Measurements from ENCODE around the gene SLC12A9.

Gene SLC12A9

GRCh38 chr7:100859856-100860255 is 7.3 kb downstream of the SLC12A9 start:
- TF ChIP-seq TCF12 (IDR thresholded peaks at IDR 0.05; ENCODE audit: low read depth), result no peak
- no peak for TF ChIP-seq USF1 (IDR thresholded peaks at IDR 0.05)
- no peak for TF ChIP-seq RAD21 (IDR thresholded peaks at IDR 0.05; ENCODE audit: low read depth)
- TF ChIP-seq TAF1 (IDR thresholded peaks at IDR 0.05; ENCODE audit: low read depth), result no peak
- TF ChIP-seq TEAD4 (IDR thresholded peaks at IDR 0.05), result no peak

- TF ChIP-seq MAX (IDR thresholded peaks at IDR 0.05) (no peak), EP300 (IDR thresholded peaks at IDR 0.05; ENCODE audit: borderline replicate concordance) (no peak), ZBTB7A (IDR thresholded peaks at IDR 0.05; ENCODE audit: low read depth) (no peak), TEAD4 (IDR thresholded peaks at IDR 0.05) (no peak)
Observed at GRCh38 chr7:100860702-100861615, 8.4 kb downstream of the SLC12A9 start.

GRCh38 chr7:100861616-100861985 is 9.1 kb downstream of the SLC12A9 start:
- TF ChIP-seq TEAD4 (IDR thresholded peaks at IDR 0.05), result no peak
- no peak for TF ChIP-seq RAD21 (IDR thresholded peaks at IDR 0.05; ENCODE audit: low read depth)
- TF ChIP-seq EP300 (IDR thresholded peaks at IDR 0.05; ENCODE audit: borderline replicate concordance), result no peak
- no peak for TF ChIP-seq YY1 (IDR thresholded peaks at IDR 0.05; ENCODE audit: low read depth)
- no peak for TF ChIP-seq CEBPB (IDR thresholded peaks at IDR 0.05)
- TF ChIP-seq ZBTB7A (IDR thresholded peaks at IDR 0.05; ENCODE audit: low read depth), result no peak
- TF ChIP-seq MAX (IDR thresholded peaks at IDR 0.05), result no peak
- no peak for TF ChIP-seq TAF1 (IDR thresholded peaks at IDR 0.05; ENCODE audit: low read depth)
- TF ChIP-seq TCF12 (IDR thresholded peaks at IDR 0.05; ENCODE audit: low read depth), result no peak
- no peak for TF ChIP-seq EGR1 (IDR thresholded peaks at IDR 0.05)

- TF ChIP-seq USF1 (IDR thresholded peaks at IDR 0.05) (no peak), TEAD4 (IDR thresholded peaks at IDR 0.05) (no peak), ZBTB7A (IDR thresholded peaks at IDR 0.05; ENCODE audit: low read depth) (no peak), MAX (IDR thresholded peaks at IDR 0.05) (no peak), RAD21 (IDR thresholded peaks at IDR 0.05; ENCODE audit: low read depth) (no peak), EP300 (IDR thresholded peaks at IDR 0.05; ENCODE audit: borderline replicate concordance) (no peak), CEBPB (IDR thresholded peaks at IDR 0.05) (no peak), TAF1 (IDR thresholded peaks at IDR 0.05; ENCODE audit: low read depth) (no peak), CREB1 (IDR thresholded peaks at IDR 0.05; ENCODE audit: low read depth) (no peak), REST (IDR thresholded peaks at IDR 0.05; ENCODE audit: low read depth) (no peak), FOXM1 (IDR thresholded peaks at IDR 0.05; ENCODE audit: borderline replicate concordance, low read depth) (no peak), TCF12 (IDR thresholded peaks at IDR 0.05; ENCODE audit: low read depth) (no peak), YY1 (IDR thresholded peaks at IDR 0.05; ENCODE audit: low read depth) (no peak), EGR1 (IDR thresholded peaks at IDR 0.05) (no peak)
Observed at GRCh38 chr7:100863406-100863950, 11.0 kb downstream of the SLC12A9 start.

GRCh38 chr7:100864263-100864845 is 11.8 kb downstream of the SLC12A9 start:
- TF ChIP-seq TAF1 (IDR thresholded peaks at IDR 0.05; ENCODE audit: low read depth), result no peak
- TF ChIP-seq ZBTB7A (IDR thresholded peaks at IDR 0.05; ENCODE audit: low read depth), result no peak
- TF ChIP-seq USF1 (IDR thresholded peaks at IDR 0.05), result no peak
- no peak for TF ChIP-seq EP300 (IDR thresholded peaks at IDR 0.05; ENCODE audit: borderline replicate concordance)
- TF ChIP-seq TCF12 (IDR thresholded peaks at IDR 0.05; ENCODE audit: low read depth), result no peak
- TF ChIP-seq EGR1 (IDR thresholded peaks at IDR 0.05), result no peak
- TF ChIP-seq CEBPB (IDR thresholded peaks at IDR 0.05), result no peak
- no peak for TF ChIP-seq MAX (IDR thresholded peaks at IDR 0.05)
- TF ChIP-seq TEAD4 (IDR thresholded peaks at IDR 0.05), result no peak
- TF ChIP-seq REST (IDR thresholded peaks at IDR 0.05; ENCODE audit: low read depth), result no peak
- TF ChIP-seq YY1 (IDR thresholded peaks at IDR 0.05; ENCODE audit: low read depth), result no peak
- no peak for TF ChIP-seq CREB1 (IDR thresholded peaks at IDR 0.05; ENCODE audit: low read depth)
- TF ChIP-seq RAD21 (IDR thresholded peaks at IDR 0.05; ENCODE audit: low read depth), result no peak
- no peak for TF ChIP-seq NFIC (IDR thresholded peaks at IDR 0.05)
- no peak for TF ChIP-seq FOXM1 (IDR thresholded peaks at IDR 0.05; ENCODE audit: borderline replicate concordance, low read depth)
